Spleen (tissue), 11 donors: Measurements from ENCODE around the gene TP73. TPM values are rescaled to one million over a fixed set of nuclear protein-coding genes. Genes with fewer than 3 reads are reported as not detected.

ENCODE experiments used
- DNase-seq: peaks from one replicate; pipeline ENCODE4 v3.0.0-alpha.2; 2020
- H3K27ac ChIP-seq, 8 donors: fragments of 200-600 bp; sonication (generic) in 7 of 8; 1 replicate in 4 of 8; 2 replicates in 4 of 8; pipeline versions ENCODE4 v1.5.0 to v1.8.0; 2016 to 2021; ENCODE audit warnings: inconsistent platforms in 4 of 8, mild to moderate bottlenecking in 4 of 8, moderate library complexity in 1 of 8
- H3K27me3 ChIP-seq, 7 donors: fragments of 200-600 bp; sonication (generic) in 6 of 7; replicated peaks in 1 of 7; 1 replicate in 4 of 7; 2 replicates in 3 of 7; pipeline versions ENCODE4 v1.5.0 to v1.8.0; 2016 to 2021; ENCODE audit warnings: inconsistent platforms in 3 of 7, mild to moderate bottlenecking in 1 of 7
- H3K36me3 ChIP-seq, 6 donors: fragments of 200-600 bp; sonication (generic) in 5 of 6; 1 replicate in 4 of 6; 2 replicates in 2 of 6; pipeline versions ENCODE4 v1.5.0 to v1.8.0; 2016 to 2021; ENCODE audit warnings: inconsistent platforms in 2 of 6
- H3K4me1 ChIP-seq, 6 donors: fragments of 200-600 bp; sonication (generic) in 5 of 6; 1 replicate in 3 of 6; 2 replicates in 3 of 6; pipeline versions ENCODE4 v1.5.0 to v1.8.0; 2016 to 2021; ENCODE audit warnings: inconsistent platforms in 3 of 6
- H3K4me3 ChIP-seq, 8 donors: fragments of 200-600 bp; sonication (generic) in 7 of 8; 1 replicate in 4 of 8; 2 replicates in 4 of 8; pipeline versions ENCODE4 v1.5.0 to v1.8.0; 2016 to 2021; ENCODE audit warnings: inconsistent platforms in 4 of 8, mild to moderate bottlenecking in 4 of 8, moderate library complexity in 2 of 8
- H3K9me3 ChIP-seq, 8 donors: fragments of 200-600 bp; sonication (generic) in 7 of 8; 1 replicate in 4 of 8; 2 replicates in 4 of 8; pipeline versions ENCODE4 v1.5.0 to v1.8.0; 2016 to 2021; ENCODE audit warnings: inconsistent platforms in 4 of 8
- CTCF ChIP-seq, 11 experiments: fragments of 200-600 bp in 7 of 11; fragments of 450-650 bp in 4 of 11; sonication (generic) in 4 of 11; IDR thresholded peaks in 8 of 11; conservative IDR thresholded peaks in 3 of 11; 1 replicate in 7 of 11; 2 replicates in 4 of 11; pipeline versions ENCODE4 v1.4.0 to v1.8.0; 2016 to 2021; ENCODE audit warnings: antibody characterized with exemption in 11 of 11, inconsistent platforms in 4 of 11, mild to moderate bottlenecking in 1 of 11
- POLR2A ChIP-seq, 3 donors: fragments of 450-650 bp; IDR thresholded peaks; one replicate each; pipeline ENCODE4 v1.5.1; 2017; ENCODE audit warnings: antibody characterized with exemption in 3 of 3, mild to moderate bottlenecking in 1 of 3
- POLR2AphosphoS5 ChIP-seq, 3 donors: sonication (generic); formaldehyde crosslinking; IDR thresholded peaks; one replicate each; pipeline ENCODE4 v1.5.1; 2017; ENCODE audit warnings: antibody characterized with exemption in 3 of 3
- WGBS, 5 donors: extraction: QIAGEN DNeasy Blood & Tissue Kit in 3 of 5; methylation state at CpG; one replicate each; pipeline versions ENCODE4 v1.1.5 to v1.1.7; 2013 to 2018; 5-methylcytosine and 5-hydroxymethylcytosine counted together
- intact Hi-C: fragments of 100-400 bp; cut with DNase I; formaldehyde crosslinking; loops from one replicate; pipeline ENCODE4 v1.15.0; 2023; ENCODE audit warnings: low total_unique reads
- polyA plus RNA-seq, 3 donors: library from polyadenylated mRNA; stranded (reverse); fragments of 200-250 nt; gene quantifications; one replicate each; pipeline ENCODE4 v1.2.1, GENCODE V29; 2013
- total RNA-seq, 7 donors: library from RNA; depleted of rRNA in 3 of 7; stranded (reverse); fragments of >200 nt in 3 of 7; fragmentation: NEBNext Ultra II Directional in 4 of 7; extraction: Animal tissue kit (Norgen Biotek cat#: 25700) in 4 of 7; gene quantifications; one replicate each; pipeline versions ENCODE4 v1.1.0 to v1.2.1, GENCODE V29; 2016 to 2021
- donor health status: healthy with polysubstance abuse.
- donor health status: DM: no; HTN: no; CAD: no; lungs with moderate emphysema.
- donor health status: DM: no; HTN: no; CAD: no.
- donor health status: Bipolar disorder and iron deficiency.
- donor health status: healthy.
- donor health status: DM: no; HTN: no; CAD: no.
- donor health status: DM: yes; HTN: yes; CAD: no.

The TP73 gene
- total and polyA plus RNA-seq, 10 donors: 0.11 to 4.3 (median 0.96) TPM

DNA sequence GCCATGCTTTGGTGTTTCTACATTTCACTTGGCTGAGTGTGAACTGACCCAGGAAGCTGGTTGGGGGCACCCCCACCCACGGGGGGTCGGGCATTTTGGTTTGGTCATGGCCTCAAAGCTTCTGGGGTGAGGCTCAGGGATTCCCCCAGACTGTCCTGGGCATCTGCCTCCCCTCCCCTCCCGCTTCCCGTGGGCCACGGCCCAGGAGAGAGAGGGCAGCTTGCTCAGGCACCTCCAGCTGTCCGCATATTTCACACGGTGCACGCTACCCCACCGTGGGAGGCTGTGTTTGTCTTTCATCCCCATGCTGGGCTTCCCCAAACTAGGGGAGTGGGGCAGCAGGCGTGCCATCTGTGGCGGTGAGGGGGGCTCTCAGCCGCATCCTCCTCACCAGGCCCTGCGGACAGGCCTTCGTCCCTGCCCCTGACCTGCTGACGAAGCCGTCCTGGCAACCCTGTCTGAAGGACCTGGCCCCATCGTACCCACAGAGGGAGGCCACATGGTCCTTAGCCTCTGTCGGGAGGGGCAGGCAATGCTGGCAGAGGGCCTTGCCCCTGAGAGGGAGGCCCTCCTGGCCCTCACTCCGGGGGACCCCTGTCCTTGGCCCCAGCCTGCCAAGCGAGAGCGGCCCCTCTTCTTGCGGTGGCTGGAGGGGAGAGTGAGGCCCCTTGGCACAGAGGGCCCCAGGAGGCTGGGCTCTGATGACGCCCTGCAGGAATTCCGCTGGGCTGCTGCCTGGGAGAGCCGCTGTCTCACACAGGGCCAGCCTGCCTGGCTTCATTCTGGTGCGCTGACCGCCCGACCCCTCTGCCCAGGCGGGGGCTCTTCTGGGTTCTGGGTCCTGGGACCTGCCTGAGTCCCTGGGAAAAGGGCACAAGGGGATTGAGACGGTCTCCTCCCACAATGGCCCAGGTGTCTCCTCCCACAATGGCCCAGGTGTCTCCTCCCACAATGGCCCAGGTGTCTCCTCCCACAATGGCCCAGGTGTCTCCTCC lies 22.1 kb downstream of the TP73 start:
- DNase-seq: peak; percentile 76
- no peak for TF ChIP-seq POLR2A (IDR thresholded peaks at IDR 0.05)
- TF ChIP-seq CTCF (IDR thresholded peaks at IDR 0.05 in 8 of 11, conservative IDR thresholded peaks at IDR 0.05 in 3 of 11): no peak
- no peak for TF ChIP-seq POLR2AphosphoS5 (IDR thresholded peaks at IDR 0.05)
- intact Hi-C loops: no loop called here
- no peak overlapping the region for H3K4me3 ChIP-seq
- peak overlapping the region in 2 of 8 donors; percentile 45 to 62 for H3K27ac ChIP-seq
- peaks cover 7 to 79% (median 41%) of the 10 kb centered on the region in 6 donors for H3K4me1 ChIP-seq
- H3K36me3 ChIP-seq: no peaks in the 10 kb centered on the region
- no peaks in the 10 kb centered on the region for H3K9me3 ChIP-seq
- H3K27me3 ChIP-seq: peaks cover 0 to 38% (median 0%) of the 10 kb centered on the region in 7 donors
- 68 to 86% (median 77%) methylated on average over 16 to 30 of the region's 30 CpGs for WGBS, 5 donors

DNA sequence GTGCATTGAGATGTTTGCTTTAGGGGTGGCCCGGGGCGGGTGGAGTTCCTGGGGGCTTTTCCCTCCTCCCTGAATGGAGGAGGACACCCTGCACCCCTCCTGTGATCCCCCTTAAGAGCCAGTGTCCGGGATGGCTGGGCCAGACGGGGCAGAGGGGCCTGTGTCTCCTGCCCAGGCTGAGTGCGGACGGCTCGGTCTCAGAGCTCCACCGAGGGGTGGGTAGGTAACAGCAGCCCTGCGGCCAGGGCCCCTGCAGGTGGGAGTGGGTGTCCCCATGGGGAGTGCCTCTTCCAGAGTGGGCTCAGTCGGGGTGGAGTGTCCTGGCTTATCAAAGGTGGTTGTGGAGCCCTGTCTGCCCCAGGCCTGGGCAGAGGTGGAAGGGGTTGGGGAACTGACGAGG lies 23.1 kb downstream of the TP73 start:
- Histone ChIP-seq H3K36me3 (no peaks in the 10 kb centered on the region), H3K27me3 (peaks cover 0 to 36% (median 0%) of the 10 kb centered on the region in 7 donors), H3K4me3 (no peak overlapping the region), H3K9me3 (no peaks in the 10 kb centered on the region), H3K4me1 (peaks cover 7 to 84% (median 39%) of the 10 kb centered on the region in 6 donors), H3K27ac (peak overlapping the region in 1 of 8 donors; percentile 89)
- intact Hi-C loops: no loop called here
- no peak for TF ChIP-seq POLR2AphosphoS5 (IDR thresholded peaks at IDR 0.05)
- no peak for TF ChIP-seq CTCF (IDR thresholded peaks at IDR 0.05 in 8 of 11, conservative IDR thresholded peaks at IDR 0.05 in 3 of 11)
- no peak for TF ChIP-seq POLR2A (IDR thresholded peaks at IDR 0.05)
- 82 to 94% (median 85%) methylated on average over 8 to 11 of the region's 11 CpGs for WGBS, 5 donors
- DNase-seq: peak; percentile 81

GRCh38 chr1:3676581-3677470 lies 24.5 kb downstream of the TP73 start:
- H3K9me3 ChIP-seq: no peaks in the 10 kb centered on the region
- intact Hi-C loops: no loop called here
- H3K4me1 ChIP-seq: peaks cover 7 to 82% (median 39%) of the 10 kb centered on the region in 6 donors
- peak; percentile 76 for DNase-seq
- peaks cover 0 to 35% (median 0%) of the 10 kb centered on the region in 7 donors for H3K27me3 ChIP-seq
- H3K4me3 ChIP-seq: peak overlapping the region in 1 of 8 donors; percentile 47
- H3K27ac ChIP-seq: peak overlapping the region in 7 of 8 donors; percentile 11 to 89 (median 81)
- WGBS, 5 donors: 47 to 55% (median 50%) methylated on average over 5 to 22 of the region's 22 CpGs
- TF ChIP-seq POLR2A (IDR thresholded peaks at IDR 0.05) (no peak), CTCF (IDR thresholded peaks at IDR 0.05 in 8 of 11, conservative IDR thresholded peaks at IDR 0.05 in 3 of 11) (no peak), POLR2AphosphoS5 (IDR thresholded peaks at IDR 0.05) (peak in 2 of 3 donors; percentile 7 to 46)
- H3K36me3 ChIP-seq: no peaks in the 10 kb centered on the region
